HG02678 (cell line): ENCODE measurements around the gene VAV1.
"Not testable (repeated sequence)": the region's sequence is repeated elsewhere in the genome, so short reads cannot be mapped to it uniquely, and the experiment has no call there.

Source experiments
- ATAC-seq: cut with Tn5 transposase; IDR thresholded peaks from one replicate; pipeline ENCODE4 v1.9.1; 2021; ENCODE audit warnings: mild to moderate bottlenecking, moderate library complexity; ENCODE audit not compliant: unreplicated experiment

Gene VAV1

GRCh38 chr19:6779206-6779605 is 6.7 kb downstream of the VAV1 start:
- ATAC-seq, result no peak

GRCh38 chr19:6787393-6787792 is 14.9 kb downstream of the VAV1 start:
- no peak for ATAC-seq

- ATAC-seq, result no peak
Measured at GRCh38 chr19:6788896-6789295, 16.4 kb downstream of the VAV1 start.

- ATAC-seq, result no peak
Measured at GRCh38 chr19:6790194-6791128, 18.0 kb downstream of the VAV1 start.

GRCh38 chr19:6791237-6791636 is 18.7 kb downstream of the VAV1 start:
- no peak for ATAC-seq

DNA sequence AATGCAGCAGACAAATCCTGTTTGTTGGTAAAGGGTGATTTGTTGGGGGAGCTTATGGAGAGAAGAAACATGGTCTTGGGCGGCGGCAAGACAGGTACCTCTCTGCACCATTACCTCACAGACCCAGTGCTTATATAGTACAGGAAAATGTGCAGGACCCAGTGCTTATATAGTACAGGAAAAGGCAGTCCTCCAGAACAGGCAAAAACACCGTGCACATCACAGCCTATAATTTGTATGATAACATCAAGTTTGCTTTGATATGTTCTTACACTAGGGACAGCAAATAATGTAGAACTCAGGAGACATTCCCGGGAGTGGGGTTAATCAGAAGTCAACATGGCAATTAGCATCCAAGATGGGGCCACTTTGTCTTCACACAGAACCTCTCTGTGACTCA is 20.9 kb downstream of the VAV1 start:
- ATAC-seq, result no peak

DNA sequence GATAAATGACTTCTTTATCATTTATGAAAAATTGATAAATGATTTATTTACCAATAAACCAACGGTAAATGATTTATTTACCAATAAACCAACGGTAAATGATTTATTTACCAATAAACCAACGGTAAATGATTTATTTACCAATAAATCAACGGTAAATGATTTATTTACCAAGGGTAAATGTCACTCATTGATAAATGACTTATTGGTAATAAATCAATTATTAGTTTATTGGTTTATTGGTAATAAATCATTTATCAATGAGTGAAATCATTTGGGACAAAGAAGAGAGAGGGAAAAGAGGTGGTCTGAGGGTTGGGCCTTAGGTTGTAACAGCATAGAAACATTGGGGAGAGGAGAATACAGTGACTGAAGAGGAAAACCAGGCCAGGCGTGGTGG is 21.5 kb downstream of the VAV1 start:
- ATAC-seq, result no peak

GRCh38 chr19:6794686-6795431 is 22.4 kb downstream of the VAV1 start:
- no peak for ATAC-seq

DNA sequence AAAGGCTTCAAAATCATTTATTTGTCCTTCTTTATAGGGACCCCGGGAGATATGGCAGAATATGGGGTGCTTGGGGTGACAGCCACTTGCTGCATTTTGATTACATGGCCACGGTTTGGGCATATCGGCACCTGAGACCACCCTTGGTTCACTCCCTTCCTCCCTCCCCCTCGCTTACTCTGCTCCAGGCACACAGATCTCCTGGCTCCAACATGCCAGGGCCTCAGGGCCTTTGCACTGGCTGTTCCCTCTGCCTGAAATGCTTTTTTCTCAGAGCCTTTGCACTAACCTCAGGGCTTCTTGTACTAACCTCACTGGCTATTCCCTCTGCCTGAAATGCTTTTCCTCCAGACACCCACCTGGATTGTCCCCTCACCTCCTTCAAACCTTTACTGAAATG is 23.8 kb downstream of the VAV1 start:
- ATAC-seq, result no peak

DNA sequence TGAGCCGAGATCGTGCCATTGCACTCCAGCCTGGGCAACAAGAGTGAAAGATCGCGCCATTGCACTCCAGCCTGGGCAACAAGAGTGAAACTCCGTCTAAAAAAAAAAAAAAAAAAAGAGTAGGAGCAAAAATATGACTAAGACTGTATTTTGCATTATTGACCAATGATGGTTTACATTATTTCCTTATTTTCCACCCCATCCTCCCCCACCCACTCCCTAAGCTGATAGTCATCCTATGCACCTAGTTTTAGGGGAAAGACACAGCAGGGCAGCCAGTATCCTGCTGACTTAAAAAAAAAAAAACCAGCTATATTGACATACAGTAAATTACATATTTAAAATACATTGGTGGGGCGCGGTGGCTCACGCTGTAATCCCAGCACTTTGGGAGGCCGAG is 25.1 kb downstream of the VAV1 start:
- no peak for ATAC-seq

DNA sequence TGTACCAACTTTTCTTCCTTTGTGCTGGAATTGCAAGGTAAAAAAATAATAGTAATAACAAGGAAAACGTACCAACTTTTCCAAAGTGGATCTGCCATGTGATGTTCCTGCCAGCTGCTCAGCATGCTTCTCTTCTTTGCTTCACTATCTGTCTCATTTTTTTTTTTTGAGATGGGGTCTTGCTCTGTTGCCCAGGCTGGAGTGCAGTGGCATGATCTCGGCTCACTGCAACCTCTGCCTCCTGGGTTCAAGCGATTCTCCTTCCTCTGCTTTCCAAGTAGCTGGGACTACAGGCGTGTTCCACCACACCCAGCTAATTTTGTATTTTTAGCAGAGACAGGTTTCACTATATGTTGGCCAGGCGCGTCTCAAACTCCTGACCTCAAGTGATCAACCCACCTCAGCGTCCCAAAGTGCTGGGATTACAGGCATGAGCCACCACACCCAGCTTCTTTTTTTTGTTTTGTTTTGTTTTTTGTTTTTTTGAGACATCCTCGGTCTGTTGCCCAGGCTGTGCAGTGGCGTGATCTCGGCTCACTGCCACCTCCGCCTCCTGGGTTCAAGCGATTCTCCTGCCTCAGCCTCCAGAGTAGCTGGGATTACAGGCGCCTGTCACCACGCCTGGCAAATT is 27.8 kb downstream of the VAV1 start:
- ATAC-seq, result not testable (repeated sequence)

DNA sequence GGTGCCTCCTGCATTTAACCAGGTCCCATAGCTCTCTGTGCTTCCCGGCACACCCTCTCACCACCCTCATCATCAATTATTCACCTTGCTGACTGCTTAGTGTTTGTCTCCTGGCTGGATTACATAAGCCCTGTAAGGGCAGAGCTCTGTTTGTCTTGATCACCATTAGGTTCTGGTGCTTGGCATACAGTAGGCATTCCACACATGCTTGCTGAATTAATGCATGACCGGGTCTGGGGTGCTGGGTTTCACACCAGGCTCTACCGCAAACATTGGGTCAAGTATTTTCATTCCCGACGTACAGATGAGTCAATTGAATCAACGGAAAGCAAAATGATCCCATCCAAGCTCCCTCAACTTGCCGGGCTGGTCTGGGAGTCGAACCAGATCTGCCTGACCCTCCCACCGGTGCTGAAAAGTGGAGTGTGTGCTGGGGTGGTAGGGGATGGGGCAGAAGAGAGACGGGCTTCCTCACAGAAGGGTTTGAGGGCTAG is 28.5 kb downstream of the VAV1 start:
- no peak for ATAC-seq

GRCh38 chr19:6801485-6802086 is 29.1 kb downstream of the VAV1 start:
- ATAC-seq, result peak; percentile 65

GRCh38 chr19:6802336-6803035 is 30.0 kb downstream of the VAV1 start:
- peak; percentile 52 for ATAC-seq

GRCh38 chr19:6803036-6803404 is 30.5 kb downstream of the VAV1 start:
- ATAC-seq, result no peak

GRCh38 chr19:6806488-6806887 is 34.0 kb downstream of the VAV1 start:
- no peak for ATAC-seq

DNA sequence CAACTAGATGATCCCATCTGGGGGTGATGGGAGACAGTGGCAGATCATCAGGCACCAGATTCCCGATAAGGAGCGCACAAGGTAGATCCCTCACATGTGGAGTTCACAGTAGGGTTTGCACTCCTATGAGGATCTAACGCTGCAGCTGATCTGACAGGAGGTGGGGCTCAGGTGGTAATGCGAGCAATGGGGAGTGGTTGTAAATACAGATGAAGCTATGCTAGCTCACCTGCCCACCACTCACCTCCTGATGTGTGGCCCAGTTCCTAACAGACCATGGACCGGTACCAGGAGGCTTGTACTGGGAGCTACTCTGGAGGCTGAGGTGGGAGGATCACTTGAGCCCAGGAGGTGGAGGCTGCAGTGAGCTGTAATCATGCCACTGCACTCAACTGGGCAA is 34.8 kb downstream of the VAV1 start:
- no peak for ATAC-seq

GRCh38 chr19:6808494-6808893 is 36.0 kb downstream of the VAV1 start:
- ATAC-seq, result no peak

DNA sequence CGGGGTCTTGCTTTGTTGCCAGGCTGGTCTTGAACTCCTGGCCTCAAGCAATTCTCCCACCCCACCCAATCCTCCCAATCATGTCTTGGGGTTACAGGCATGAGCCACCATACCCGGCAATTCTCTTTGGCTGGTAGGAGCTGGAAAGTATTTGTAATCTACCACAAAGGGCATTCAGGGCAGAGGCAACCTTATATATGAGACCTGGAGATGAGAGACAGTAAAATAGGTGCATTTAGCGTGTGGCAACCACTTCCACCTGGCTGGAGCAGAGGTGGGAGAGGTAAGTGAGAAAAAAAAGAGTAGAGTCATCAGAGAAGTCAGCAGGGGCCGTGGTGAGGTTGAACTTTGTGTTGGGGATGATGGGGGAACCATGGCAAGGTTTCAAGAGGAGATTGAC is 36.8 kb downstream of the VAV1 start:
- ATAC-seq, result no peak

- ATAC-seq, result no peak
Measured at GRCh38 chr19:6811378-6811777, 38.9 kb downstream of the VAV1 start.

- ATAC-seq, result no peak
Measured at GRCh38 chr19:6811906-6812305, 39.4 kb downstream of the VAV1 start.
